GM12878 (cell line): ENCODE data around the gene MUC5B. TPM values are rescaled to one million over a fixed set of nuclear protein-coding genes. Genes with fewer than 3 reads are reported as not detected.

ENCODE experiments used
- ATAC-seq: fragments of 200-7000 bp; cut with Tn5 transposase; 3 replicates; pipeline ENCODE4 v1.9.1; 2020; ENCODE audit warnings: mild to moderate bottlenecking, moderate library complexity
- BruUV-seq: library from RNA; stranded (reverse); fragments of 400-500 nt; replicated peaks from 2 replicates; lab custom pipeline; 2021; lab: Mats Ljungman, UMichigan
- CTCF ChIA-PET: fragments of 300-600 bp; sonication (Branson Sonifier 250); formaldehyde crosslinking; extraction: SDS; loops from one replicate; lab custom pipeline; 2021; ENCODE audit warnings: inconsistent platforms; lab: Yijun Ruan, JAX
- POLR2A ChIA-PET: fragments of 350-600 bp; formaldehyde crosslinking; extraction: SDS; loops from one replicate; lab custom pipeline; 2021; ENCODE audit warnings: inconsistent platforms; lab: Charles Lee
- RAD21 ChIA-PET: fragments of 300-600 bp; sonication (Branson Sonifier 250); formaldehyde crosslinking; loops from one replicate; lab custom pipeline; 2023; ENCODE audit warnings: antibody characterized with exemption; ENCODE audit not compliant: unreplicated experiment; lab: Charles Lee
- SMC1A ChIA-PET: fragments of 300-600 bp; sonication (Branson Sonifier 250); formaldehyde crosslinking; loops from one replicate; lab custom pipeline; 2023; ENCODE audit not compliant: unreplicated experiment, uncharacterized antibody; lab: Charles Lee
- DNase-seq: peaks from one replicate; pipeline ENCODE4 v3.0.0-alpha.2; 2011; ENCODE audit warnings: low read depth, low spot score
- FAIRE-seq: peaks from 3 replicates; lab custom pipeline; 2011; peaks lifted over from hg19 to GRCh38; lab: Jason Lieb, UNC
- H2AFZ ChIP-seq: 2 replicates; pipeline ENCODE4 v1.6.0; 2011; ENCODE audit warnings: low read depth, low read length, control low read depth; ENCODE audit not compliant: control insufficient read depth
- H3K27ac ChIP-seq: 2 replicates; pipeline ENCODE4 v1.5.1; 2011; ENCODE audit warnings: control low read depth; ENCODE audit not compliant: control insufficient read depth, insufficient read depth
- H3K27me3 ChIP-seq, 2 experiments: replicated peaks in 1 of 2; 2 replicates each; pipeline versions ENCODE4 v1.6.0 to v1.6.1; 2011; ENCODE audit warnings: low read length in 1 of 2; ENCODE audit not compliant: control insufficient read depth in 2 of 2, insufficient read depth in 2 of 2
- H3K36me3 ChIP-seq, 2 experiments: 2 replicates each; pipeline ENCODE4 v1.5.1; 2011; ENCODE audit warnings: low read length in 1 of 2; ENCODE audit not compliant: control insufficient read depth in 2 of 2, insufficient read depth in 2 of 2
- H3K4me1 ChIP-seq: 2 replicates; pipeline ENCODE4 v1.6.1; 2011; ENCODE audit warnings: mild to moderate bottlenecking, low read length, moderate library complexity, mixed read lengths; ENCODE audit not compliant: control insufficient read depth, insufficient read depth
- H3K4me2 ChIP-seq: 2 replicates; pipeline ENCODE4 v1.6.0; 2011; ENCODE audit warnings: control low read depth; ENCODE audit not compliant: control insufficient read depth, insufficient read depth
- H3K4me3 ChIP-seq: fragments of 200-600 bp; sonication (generic); 2 replicates; pipeline ENCODE4 v1.5.1; 2016
- H3K79me2 ChIP-seq: 2 replicates; pipeline ENCODE4 v1.6.0; 2011; ENCODE audit warnings: low read length; ENCODE audit not compliant: control insufficient read depth, insufficient read depth
- H3K9ac ChIP-seq: 2 replicates; pipeline ENCODE4 v1.8.0; 2011; ENCODE audit warnings: low read length, control low read depth, mixed read lengths; ENCODE audit not compliant: control insufficient read depth, insufficient read depth
- H3K9me3 ChIP-seq: replicated peaks from 3 replicates; pipeline ENCODE4 v1.5.1; 2011; ENCODE audit warnings: mild to moderate bottlenecking, low read length; ENCODE audit not compliant: control insufficient read depth, insufficient read depth
- H4K20me1 ChIP-seq: 2 replicates; pipeline ENCODE4 v1.6.0; 2011; ENCODE audit not compliant: control insufficient read depth, insufficient read depth
- ATF2 ChIP-seq: IDR thresholded peaks from 2 replicates; pipeline ENCODE4 v1.6.1; 2012; ENCODE audit warnings: low read length, inconsistent platforms
- HDAC2 ChIP-seq: fragments of 200-600 bp; sonication (generic); IDR thresholded peaks from 2 replicates; pipeline ENCODE4 v1.6.1; 2017
- IRF5 ChIP-seq: fragments of 450-650 bp; IDR thresholded peaks from 2 replicates; pipeline ENCODE4 v1.6.1; 2017; ENCODE audit warnings: borderline replicate concordance
- MEF2A ChIP-seq: IDR thresholded peaks from 2 replicates; pipeline ENCODE4 v1.6.1; 2011; ENCODE audit warnings: low read depth, mild to moderate bottlenecking, low read length, moderate library complexity; ENCODE audit not compliant: insufficient read depth
- RAD51 ChIP-seq: fragments of 450-650 bp; IDR thresholded peaks from 2 replicates; pipeline ENCODE4 v1.6.1; 2016; ENCODE audit warnings: moderate library complexity, mild to moderate bottlenecking, inconsistent platforms
- RFX5 ChIP-seq: IDR thresholded peaks from 2 replicates; pipeline ENCODE4 v1.6.1; 2011; ENCODE audit warnings: low read depth, low read length, improper control_type of control experiment
- STAT3 ChIP-seq: IDR thresholded peaks from 2 replicates; pipeline ENCODE4 v1.6.1; 2011; ENCODE audit warnings: low read depth, low read length, improper control_type of control experiment
- ZNF217 ChIP-seq: fragments of 450-650 bp; IDR thresholded peaks from 2 replicates; pipeline ENCODE4 v1.6.1; 2017; ENCODE audit warnings: antibody characterized with exemption, mild to moderate bottlenecking
- WGBS: methylation state at CpG from one replicate; pipeline ENCODE4 v1.1.6; 2016; ENCODE audit warnings: low lambda C conversion rate; ENCODE audit not compliant: insufficient replicate concordance, insufficient coverage; ENCODE audit errors: missing lambda C conversion rate; 5-methylcytosine and 5-hydroxymethylcytosine counted together
- in situ Hi-C: fragments of 300-500 bp; cut with MboI; formaldehyde crosslinking; loops from 9 replicates; pipeline ENCODE4 v1.14.3; 2018; ENCODE audit warnings: mixed read lengths
- intact Hi-C: fragments of 100-400 bp; cut with micrococcal nuclease; formaldehyde crosslinking; loops from one replicate; pipeline ENCODE4 v1.14.2; 2022; ENCODE audit not compliant: unreplicated experiment
- polyA plus RNA-seq, 11 experiments: library from polyadenylated mRNA; depleted of rRNA in 4 of 11; unstranded in 6 of 11; stranded (reverse) in 5 of 11; fragments of >200 nt; fragmentation: Nextera tagmentation in 4 of 11; fragmentation: Illumina TruSeq in 1 of 11; extraction: Ambion mirVana in 4 of 11; extraction: Trizol in 1 of 11; gene quantifications; 1 replicate in 1 of 11; 2 replicates in 10 of 11; pipeline versions ENCODE4 v1.2.1 to v1.2.3, GENCODE V29; 2011 to 2016; ENCODE audit warnings: inconsistent platforms in 2 of 11, missing spikeins in 2 of 11, low read depth in 1 of 11
- total RNA-seq, 4 experiments: library from RNA; depleted of rRNA in 3 of 4; stranded (reverse); fragments of >200 nt in 3 of 4; fragmentation: Illumina TruSeq in 1 of 4; extraction: Trizol in 1 of 4; gene quantifications; 2 replicates each; pipeline versions ENCODE4 v1.2.1 to v1.2.3, GENCODE V29; 2013 to 2021
- TF ChIP-seq, protein P1 (sequence below): fragments of 450-650 bp; IDR thresholded peaks from 2 replicates; pipeline ENCODE4 v1.6.1; 2016; ENCODE audit warnings: mild to moderate bottlenecking
- TF ChIP-seq, protein P2 (sequence below): fragments of 450-650 bp; IDR thresholded peaks from 2 replicates; pipeline ENCODE4 v1.6.1; 2018; ENCODE audit warnings: borderline replicate concordance, mild to moderate bottlenecking; ENCODE audit not compliant: partially characterized antibody
- TF ChIP-seq, protein P3 (sequence below): fragments of 450-650 bp; IDR thresholded peaks from 2 replicates; pipeline ENCODE4 v1.6.1; 2014; ENCODE audit warnings: mild to moderate bottlenecking
- TF ChIP-seq, protein P4 (sequence below): fragments of 150-350 bp; IDR thresholded peaks from 2 replicates; pipeline ENCODE4 v1.6.1; 2014; ENCODE audit warnings: mild to moderate bottlenecking, low read depth, low read length

MUC5B gene
- total and polyA plus RNA-seq, 10 of the 15 experiments (the other 5 are each of a cell fraction or from before 2014, with no cell fraction given): 1.5 TPM; not detected in 9

- TF ChIP-seq, protein P1, sequence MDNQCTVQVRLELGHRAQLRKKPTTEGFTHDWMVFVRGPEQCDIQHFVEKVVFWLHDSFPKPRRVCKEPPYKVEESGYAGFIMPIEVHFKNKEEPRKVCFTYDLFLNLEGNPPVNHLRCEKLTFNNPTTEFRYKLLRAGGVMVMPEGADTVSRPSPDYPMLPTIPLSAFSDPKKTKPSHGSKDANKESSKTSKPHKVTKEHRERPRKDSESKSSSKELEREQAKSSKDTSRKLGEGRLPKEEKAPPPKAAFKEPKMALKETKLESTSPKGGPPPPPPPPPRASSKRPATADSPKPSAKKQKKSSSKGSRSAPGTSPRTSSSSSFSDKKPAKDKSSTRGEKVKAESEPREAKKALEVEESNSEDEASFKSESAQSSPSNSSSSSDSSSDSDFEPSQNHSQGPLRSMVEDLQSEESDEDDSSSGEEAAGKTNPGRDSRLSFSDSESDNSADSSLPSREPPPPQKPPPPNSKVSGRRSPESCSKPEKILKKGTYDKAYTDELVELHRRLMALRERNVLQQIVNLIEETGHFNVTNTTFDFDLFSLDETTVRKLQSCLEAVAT: no peak
- TF ChIP-seq IRF5: no peak
These were observed 43.2 kb upstream of the MUC5B start (continued) for GRCh38 chr11:1179641-1180040.

- FAIRE-seq: no peak
These were observed 42.7 kb upstream of the MUC5B start for GRCh38 chr11:1180171-1180570.

More at GRCh38 chr11:1180171-1180570, 42.7 kb upstream of the MUC5B start:
- Histone ChIP-seq H3K27ac (no peak overlapping the region), H2AFZ (no peak overlapping the region), H3K9ac (no peak overlapping the region), H3K4me3 (no peak overlapping the region), H3K27me3 (no peaks in the 10 kb centered on the region), H3K9me3 (no peaks in the 10 kb centered on the region; the same call in 2 of the 3 replicates), H3K36me3 (no peaks in the 10 kb centered on the region), H4K20me1 (no peaks in the 10 kb centered on the region), H3K4me2 (no peak overlapping the region), H3K79me2 (no peaks in the 10 kb centered on the region), H3K4me1 (no peaks in the 10 kb centered on the region)
- ChIA-PET SMC1A (no interaction called here), POLR2A (no interaction called here), CTCF (no interaction called here), RAD21 (no interaction called here)
- TF ChIP-seq, protein P2, sequence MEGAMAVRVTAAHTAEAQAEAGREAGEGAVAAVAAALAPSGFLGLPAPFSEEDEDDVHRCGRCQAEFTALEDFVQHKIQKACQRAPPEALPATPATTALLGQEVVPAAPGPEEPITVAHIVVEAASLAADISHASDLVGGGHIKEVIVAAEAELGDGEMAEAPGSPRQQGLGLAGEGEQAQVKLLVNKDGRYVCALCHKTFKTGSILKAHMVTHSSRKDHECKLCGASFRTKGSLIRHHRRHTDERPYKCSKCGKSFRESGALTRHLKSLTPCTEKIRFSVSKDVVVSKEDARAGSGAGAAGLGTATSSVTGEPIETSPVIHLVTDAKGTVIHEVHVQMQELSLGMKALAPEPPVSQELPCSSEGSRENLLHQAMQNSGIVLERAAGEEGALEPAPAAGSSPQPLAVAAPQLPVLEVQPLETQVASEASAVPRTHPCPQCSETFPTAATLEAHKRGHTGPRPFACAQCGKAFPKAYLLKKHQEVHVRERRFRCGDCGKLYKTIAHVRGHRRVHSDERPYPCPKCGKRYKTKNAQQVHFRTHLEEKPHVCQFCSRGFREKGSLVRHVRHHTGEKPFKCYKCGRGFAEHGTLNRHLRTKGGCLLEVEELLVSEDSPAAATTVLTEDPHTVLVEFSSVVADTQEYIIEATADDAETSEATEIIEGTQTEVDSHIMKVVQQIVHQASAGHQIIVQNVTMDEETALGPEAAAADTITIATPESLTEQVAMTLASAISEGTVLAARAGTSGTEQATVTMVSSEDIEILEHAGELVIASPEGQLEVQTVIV: no peak
- TF ChIP-seq, protein P3, sequence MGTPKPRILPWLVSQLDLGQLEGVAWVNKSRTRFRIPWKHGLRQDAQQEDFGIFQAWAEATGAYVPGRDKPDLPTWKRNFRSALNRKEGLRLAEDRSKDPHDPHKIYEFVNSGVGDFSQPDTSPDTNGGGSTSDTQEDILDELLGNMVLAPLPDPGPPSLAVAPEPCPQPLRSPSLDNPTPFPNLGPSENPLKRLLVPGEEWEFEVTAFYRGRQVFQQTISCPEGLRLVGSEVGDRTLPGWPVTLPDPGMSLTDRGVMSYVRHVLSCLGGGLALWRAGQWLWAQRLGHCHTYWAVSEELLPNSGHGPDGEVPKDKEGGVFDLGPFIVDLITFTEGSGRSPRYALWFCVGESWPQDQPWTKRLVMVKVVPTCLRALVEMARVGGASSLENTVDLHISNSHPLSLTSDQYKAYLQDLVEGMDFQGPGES: no peak
- TF ChIP-seq RAD51: no peak
- no peak for TF ChIP-seq RFX5
- TF ChIP-seq MEF2A: no peak
- TF ChIP-seq STAT3: no peak
- no peak for TF ChIP-seq ATF2
- TF ChIP-seq ZNF217: no peak
- TF ChIP-seq, protein P4, sequence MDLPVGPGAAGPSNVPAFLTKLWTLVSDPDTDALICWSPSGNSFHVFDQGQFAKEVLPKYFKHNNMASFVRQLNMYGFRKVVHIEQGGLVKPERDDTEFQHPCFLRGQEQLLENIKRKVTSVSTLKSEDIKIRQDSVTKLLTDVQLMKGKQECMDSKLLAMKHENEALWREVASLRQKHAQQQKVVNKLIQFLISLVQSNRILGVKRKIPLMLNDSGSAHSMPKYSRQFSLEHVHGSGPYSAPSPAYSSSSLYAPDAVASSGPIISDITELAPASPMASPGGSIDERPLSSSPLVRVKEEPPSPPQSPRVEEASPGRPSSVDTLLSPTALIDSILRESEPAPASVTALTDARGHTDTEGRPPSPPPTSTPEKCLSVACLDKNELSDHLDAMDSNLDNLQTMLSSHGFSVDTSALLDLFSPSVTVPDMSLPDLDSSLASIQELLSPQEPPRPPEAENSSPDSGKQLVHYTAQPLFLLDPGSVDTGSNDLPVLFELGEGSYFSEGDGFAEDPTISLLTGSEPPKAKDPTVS: no peak
- TF ChIP-seq HDAC2: no peak
- BruUV-seq: no TSS peak
- in situ Hi-C loops (no loop called here), intact Hi-C loops (no loop called here)
- 50% methylated on average over 15 of the region's 15 CpGs for WGBS
- ATAC-seq: no peak
- DNase-seq: no peak
